Measurements from ENCODE around the gene PPP1R13L. TPM values are rescaled to one million over a fixed set of nuclear protein-coding genes. Genes with fewer than 3 reads are reported as not detected.

PPP1R13L gene
- total RNA-seq, 1 donor from 2014 or later: 5.1 TPM

DNA sequence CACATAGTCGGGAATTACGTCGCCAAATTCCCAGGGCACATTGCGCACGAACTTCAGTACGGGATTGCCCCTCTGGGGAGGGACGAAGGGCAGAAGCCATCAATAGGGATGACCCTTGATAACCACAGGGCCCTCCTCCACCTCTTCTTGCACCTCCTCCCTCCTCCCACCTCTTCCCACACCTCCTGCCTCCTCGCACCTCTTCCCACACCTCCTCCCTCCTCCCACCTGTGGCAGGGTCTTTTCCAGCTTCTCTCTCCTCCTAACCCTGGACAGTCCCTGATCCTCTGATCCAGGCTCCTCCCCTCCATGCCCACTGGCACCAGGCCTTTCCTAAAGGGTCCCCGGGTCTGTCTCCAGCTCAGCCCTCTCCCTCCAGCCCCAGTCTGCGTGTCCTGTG is 15.5 kb upstream of the PPP1R13L start:
- ATAC-seq (ENCODE audit: low read depth): no peak
- DNase-seq: no peak
- intact Hi-C loops (cut with micrococcal nuclease): loop anchor here (10.0 kb wide), 2 partner anchors 264 to 354 kb away; no protein-coding TSS in a partner anchor
- no peak for TF ChIP-seq CTCF (IDR thresholded peaks at IDR 0.05)
- ChIA-PET POLR2A (interaction anchor here (0.9 kb wide), 1 partner anchor 18 kb away, joined by 3 read pairs; no protein-coding TSS in a partner anchor), CTCF (interaction anchor here (1.4 to 1.7 kb wide), 2 partner anchors 18 to 58 kb away, joined by 3 to 5 read pairs; no protein-coding TSS in a partner anchor)
- Mint-ChIP-seq H3K4me1 (peaks cover 61% of the 10 kb centered on the region), H3K27ac (no peak overlapping the region), H3K9me3 (no peaks in the 10 kb centered on the region), H3K4me3 (peak overlapping the region; percentile 11), H3K27me3 (no peaks in the 10 kb centered on the region), H3K36me3 (ENCODE audit: low read depth) (peaks cover 52% of the 10 kb centered on the region)

GRCh38 chr19:45419895-45420294 is 15.0 kb upstream of the PPP1R13L start:
- no peak for DNase-seq
- H3K36me3 Mint-ChIP-seq (ENCODE audit: low read depth): peaks cover 52% of the 10 kb centered on the region
- no peak for TF ChIP-seq CTCF (IDR thresholded peaks at IDR 0.05)
- ChIA-PET CTCF (interaction anchor here (0.6 to 1.7 kb wide), 4 partner anchors 17 to 64 kb away, joined by 3 to 7 read pairs (median 4); no protein-coding TSS in a partner anchor), POLR2A (interaction anchor here (0.9 to 1.0 kb wide), 2 partner anchors 12 to 17 kb away, joined by 3 read pairs; no protein-coding TSS in a partner anchor)
- peaks cover 61% of the 10 kb centered on the region for H3K4me1 Mint-ChIP-seq
- H3K27me3 Mint-ChIP-seq: no peaks in the 10 kb centered on the region
- peak overlapping the region; percentile 82 for H3K27ac Mint-ChIP-seq
- no peak for ATAC-seq (ENCODE audit: low read depth)
- peak overlapping the region; percentile 66 for H3K4me3 Mint-ChIP-seq
- no peaks in the 10 kb centered on the region for H3K9me3 Mint-ChIP-seq
- intact Hi-C loops (cut with micrococcal nuclease): loop anchor here (1.0 to 10.0 kb wide), 3 partner anchors 14 to 355 kb away; partner anchors contain the start of gene POLR1G

DNA sequence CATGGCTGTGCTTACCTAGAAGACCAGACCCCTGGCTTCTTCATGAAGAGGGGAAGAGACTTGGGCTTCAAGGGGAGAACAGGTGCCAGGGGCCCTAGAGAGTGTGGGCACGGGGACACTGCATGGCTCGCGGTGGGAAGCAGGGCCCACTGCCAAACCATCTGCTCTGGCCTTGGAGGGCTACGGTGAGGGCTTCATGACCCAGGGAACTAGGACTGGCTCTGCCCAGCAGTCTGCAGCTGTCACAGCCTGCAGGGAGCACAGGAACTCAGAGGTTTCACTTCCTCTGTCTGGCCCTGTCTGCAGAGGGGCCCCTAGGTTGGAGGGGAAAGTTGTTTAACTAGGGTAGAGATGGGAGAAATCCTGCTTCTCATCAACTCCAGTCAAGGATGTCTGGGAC is 14.5 kb upstream of the PPP1R13L start:
- ATAC-seq (ENCODE audit: low read depth): peak; percentile 74
- peaks cover 58% of the 10 kb centered on the region for H3K4me1 Mint-ChIP-seq
- H3K27ac Mint-ChIP-seq: peak overlapping the region; percentile 82

DNA sequence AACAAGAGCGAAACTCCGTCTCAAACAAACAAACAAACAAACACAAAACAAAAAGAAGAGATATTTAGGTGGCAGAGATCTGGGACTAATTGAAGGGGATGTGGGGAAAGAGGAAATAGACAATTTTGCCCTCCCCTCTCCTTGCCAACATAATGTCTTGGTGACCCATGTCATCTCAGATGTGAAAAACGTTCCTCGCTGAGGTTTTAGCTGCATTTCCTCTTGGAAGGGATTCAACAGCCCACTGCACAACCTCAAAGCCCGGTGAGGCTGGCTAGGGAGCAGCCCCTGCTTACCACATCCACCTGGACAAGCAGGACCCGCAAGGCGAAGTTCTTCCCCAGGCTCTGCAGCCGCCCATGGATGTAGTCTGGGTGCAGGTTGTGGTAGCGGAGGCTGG is 13.9 kb upstream of the PPP1R13L start:
- ATAC-seq (ENCODE audit: low read depth) (no peak), DNase-seq (no peak)
- H3K4me3 Mint-ChIP-seq: no peak overlapping the region
- intact Hi-C loops (cut with micrococcal nuclease): loop anchor here (1.0 kb wide), 1 partner anchor 13 kb away; the partner anchor contains the start of gene POLR1G
- no peaks in the 10 kb centered on the region for H3K9me3 Mint-ChIP-seq
- H3K36me3 Mint-ChIP-seq (ENCODE audit: low read depth): peaks cover 63% of the 10 kb centered on the region
- TF ChIP-seq CTCF (IDR thresholded peaks at IDR 0.05): no peak
- H3K27me3 Mint-ChIP-seq: no peaks in the 10 kb centered on the region
- CTCF ChIA-PET: interaction anchor here (1.7 kb wide), 2 partner anchors 16 to 21 kb away, joined by 5 to 7 read pairs; no protein-coding TSS in a partner anchor
- POLR2A ChIA-PET: interaction anchor here (1.0 to 1.6 kb wide), 2 partner anchors 11 to 16 kb away, joined by 3 to 5 read pairs; no protein-coding TSS in a partner anchor
- H3K4me1 Mint-ChIP-seq: peaks cover 52% of the 10 kb centered on the region
- peak overlapping the region; percentile 82 for H3K27ac Mint-ChIP-seq

More for the DNA sequence above, 14.5 kb upstream of the PPP1R13L start:
- DNase-seq: peak; percentile 56
- ChIA-PET POLR2A (interaction anchor here (1.0 to 1.6 kb wide), 2 partner anchors 12 to 17 kb away, joined by 3 to 5 read pairs; no protein-coding TSS in a partner anchor), CTCF (interaction anchor here (0.6 to 1.7 kb wide), 3 partner anchors 17 to 64 kb away, joined by 3 to 7 read pairs (median 5); no protein-coding TSS in a partner anchor)
- Mint-ChIP-seq H3K27me3 (no peaks in the 10 kb centered on the region), H3K9me3 (no peaks in the 10 kb centered on the region), H3K36me3 (ENCODE audit: low read depth) (peaks cover 57% of the 10 kb centered on the region), H3K4me3 (peak overlapping the region; percentile 66)
- intact Hi-C loops (cut with micrococcal nuclease): loop anchor here (1.0 kb wide), 1 partner anchor 13 kb away; the partner anchor contains the start of gene POLR1G
- TF ChIP-seq CTCF (IDR thresholded peaks at IDR 0.05): no peak

- ATAC-seq (ENCODE audit: low read depth): no peak
- no peak for TF ChIP-seq CTCF (IDR thresholded peaks at IDR 0.05)
- ChIA-PET CTCF (no interaction called here), POLR2A (interaction anchor here (2.2 kb wide), 1 partner anchor 10 kb away, joined by 9 read pairs; the partner anchor contains the start of gene POLR1G)
- Mint-ChIP-seq H3K4me3 (no peak overlapping the region), H3K27me3 (no peaks in the 10 kb centered on the region), H3K27ac (no peak overlapping the region), H3K36me3 (ENCODE audit: low read depth) (peaks cover 70% of the 10 kb centered on the region), H3K9me3 (no peaks in the 10 kb centered on the region), H3K4me1 (peaks cover 37% of the 10 kb centered on the region)
- no peak for DNase-seq
- intact Hi-C loops (cut with micrococcal nuclease): no loop called here
Measured at GRCh38 chr19:45417151-45417550, 12.3 kb upstream of the PPP1R13L start.

Data from activated B cell treated with CpG ODN at 0.5 μM for 24 hours (primary cell).